HL-60/S4 treated with retinoic acid at 250 ng/mL for 4 days and 3 days (cell line): ENCODE data around the gene ADGRL3.
"Not testable (repeated sequence)": the region's sequence is repeated elsewhere in the genome, so short reads cannot be mapped to it uniquely, and the experiment has no call there.

Experiments
- in situ Hi-C: fragments of 300-500 bp; cut with MboI; formaldehyde crosslinking; loops from 2 replicates; pipeline ENCODE4 v1.7.0; 2022; ENCODE audit warnings: low sequenced_read_pairs

ADGRL3 gene

GRCh38 chr4:61336488-61336887, 136.4 kb downstream of the ADGRL3 start:
- in situ Hi-C loops: no loop called here

GRCh38 chr4:61336916-61337315, 136.8 kb downstream of the ADGRL3 start:
- in situ Hi-C loops: no loop called here

- in situ Hi-C loops: no loop called here
Measured at GRCh38 chr4:61342061-61342460, 141.9 kb downstream of the ADGRL3 start.

GRCh38 chr4:61350932-61351331, 150.8 kb downstream of the ADGRL3 start:
- in situ Hi-C loops: no loop called here

GRCh38 chr4:61356696-61357095, 156.6 kb downstream of the ADGRL3 start:
- in situ Hi-C loops: no loop called here

GRCh38 chr4:61359301-61359700, 159.2 kb downstream of the ADGRL3 start:
- in situ Hi-C loops: no loop called here

- in situ Hi-C loops: not testable (repeated sequence)
Measured at GRCh38 chr4:61372817-61373216, 172.7 kb downstream of the ADGRL3 start.

- in situ Hi-C loops: no loop called here
Measured at GRCh38 chr4:61373901-61374440, 173.8 kb downstream of the ADGRL3 start.

- in situ Hi-C loops: no loop called here
Measured at GRCh38 chr4:61374447-61374891, 174.3 kb downstream of the ADGRL3 start.

- in situ Hi-C loops: no loop called here
Measured at GRCh38 chr4:61375301-61375700, 175.2 kb downstream of the ADGRL3 start.

GRCh38 chr4:61376301-61376700, 176.2 kb downstream of the ADGRL3 start:
- in situ Hi-C loops: no loop called here

- in situ Hi-C loops: no loop called here
Measured at GRCh38 chr4:61379406-61379805, 179.3 kb downstream of the ADGRL3 start.

- in situ Hi-C loops: no loop called here
Measured at GRCh38 chr4:61380865-61381264, 180.7 kb downstream of the ADGRL3 start.

- in situ Hi-C loops: no loop called here
Measured at GRCh38 chr4:61385256-61385655, 185.1 kb downstream of the ADGRL3 start.

- in situ Hi-C loops: not testable (repeated sequence)
Measured at GRCh38 chr4:61387372-61387771, 187.2 kb downstream of the ADGRL3 start.

- in situ Hi-C loops: no loop called here
Measured at GRCh38 chr4:61389640-61390039, 189.5 kb downstream of the ADGRL3 start.

GRCh38 chr4:61395754-61396153, 195.6 kb downstream of the ADGRL3 start:
- in situ Hi-C loops: no loop called here

GRCh38 chr4:61397174-61397573, 197.0 kb downstream of the ADGRL3 start:
- in situ Hi-C loops: no loop called here

- in situ Hi-C loops: no loop called here
Measured at GRCh38 chr4:61400439-61401038, 200.4 kb downstream of the ADGRL3 start.

- in situ Hi-C loops: no loop called here
Measured at GRCh38 chr4:61401771-61402170, 201.6 kb downstream of the ADGRL3 start.

- in situ Hi-C loops: no loop called here
Measured at GRCh38 chr4:61405307-61405706, 205.2 kb downstream of the ADGRL3 start.

- in situ Hi-C loops: no loop called here
Measured at GRCh38 chr4:61406677-61407076, 206.6 kb downstream of the ADGRL3 start.
